Trophoblast cell (in vitro differentiated cells and primary cell): ENCODE results near the gene MUC5B.

ENCODE experiments used
- DNase-seq, 2 donors: peaks; one replicate each; pipeline ENCODE4 v3.0.0-alpha.2; 2016
- H2AFZ ChIP-seq: 2 replicates; pipeline ENCODE4 v1.6.1; 2013; ENCODE audit warnings: low read length, moderate library complexity, mild to moderate bottlenecking; ENCODE audit not compliant: insufficient read depth, poor library complexity
- H2AK5ac ChIP-seq: 2 replicates; pipeline ENCODE4 v1.6.1; 2013; ENCODE audit warnings: mild to moderate bottlenecking, low read length
- H2BK120ac ChIP-seq: 2 replicates; pipeline ENCODE4 v1.6.1; 2013; ENCODE audit warnings: low read length, mild to moderate bottlenecking, moderate library complexity; ENCODE audit not compliant: insufficient read depth, poor library complexity
- H2BK12ac ChIP-seq: 2 replicates; pipeline ENCODE4 v1.6.1; 2013; ENCODE audit warnings: mild to moderate bottlenecking, low read length, moderate library complexity
- H2BK5ac ChIP-seq: 2 replicates; pipeline ENCODE4 v1.6.1; 2013; ENCODE audit warnings: low read length, low read depth, moderate library complexity, mild to moderate bottlenecking; ENCODE audit not compliant: poor library complexity
- H3K14ac ChIP-seq: 2 replicates; pipeline ENCODE4 v1.6.1; 2013; ENCODE audit warnings: mild to moderate bottlenecking, low read length
- H3K18ac ChIP-seq: 2 replicates; pipeline ENCODE4 v1.6.1; 2013; ENCODE audit warnings: mild to moderate bottlenecking, low read length
- H3K23ac ChIP-seq: 2 replicates; pipeline ENCODE4 v1.6.1; 2013; ENCODE audit warnings: low read length
- H3K27ac ChIP-seq: 2 replicates; pipeline ENCODE4 v1.5.1; 2013; ENCODE audit warnings: low read depth, mild to moderate bottlenecking, inconsistent platforms, low read length, moderate library complexity
- H3K27me3 ChIP-seq: 2 replicates; pipeline ENCODE4 v1.6.1; 2013; ENCODE audit warnings: inconsistent platforms, mild to moderate bottlenecking, low read length, moderate library complexity; ENCODE audit not compliant: insufficient read depth
- H3K36me3 ChIP-seq, 2 experiments: 1 replicate in 1 of 2; 2 replicates in 1 of 2; pipeline ENCODE4 v1.6.1; 2013; ENCODE audit warnings: low read length in 2 of 2, mild to moderate bottlenecking in 2 of 2, moderate library complexity in 1 of 2; ENCODE audit not compliant: insufficient read depth in 2 of 2, control insufficient read depth in 1 of 2
- H3K4ac ChIP-seq: 2 replicates; pipeline ENCODE4 v1.6.1; 2013; ENCODE audit warnings: low read depth, mild to moderate bottlenecking, low read length, moderate library complexity
- H3K4me1 ChIP-seq, 2 experiments: 1 replicate in 1 of 2; 2 replicates in 1 of 2; pipeline ENCODE4 v1.6.1; 2013; ENCODE audit warnings: low read length in 2 of 2, mild to moderate bottlenecking in 2 of 2, moderate library complexity in 1 of 2; ENCODE audit not compliant: insufficient read depth in 2 of 2, control insufficient read depth in 1 of 2
- H3K4me2 ChIP-seq: 2 replicates; pipeline ENCODE4 v1.6.1; 2013; ENCODE audit warnings: inconsistent platforms, mild to moderate bottlenecking, low read length, moderate library complexity
- H3K4me3 ChIP-seq: 2 replicates; pipeline ENCODE4 v1.5.1; 2013; ENCODE audit warnings: mild to moderate bottlenecking, low read depth, low read length, inconsistent platforms
- H3K79me1 ChIP-seq: one replicate; pipeline ENCODE4 v1.6.1; 2013; ENCODE audit warnings: low read length
- H3K79me2 ChIP-seq: 2 replicates; pipeline ENCODE4 v1.6.1; 2013; ENCODE audit warnings: low read length, mild to moderate bottlenecking; ENCODE audit not compliant: control insufficient read depth, insufficient read depth, poor library complexity
- H3K9ac ChIP-seq: 2 replicates; pipeline ENCODE4 v1.6.1; 2013; ENCODE audit warnings: mild to moderate bottlenecking, low read length
- H3K9me3 ChIP-seq: 2 replicates; pipeline ENCODE4 v1.6.1; 2013; ENCODE audit warnings: low read depth, mild to moderate bottlenecking, control low read depth, inconsistent platforms, low read length; ENCODE audit not compliant: insufficient read depth
- H4K12ac ChIP-seq: 2 replicates; pipeline ENCODE4 v1.6.1; 2013; ENCODE audit warnings: low read depth, mild to moderate bottlenecking, low read length, moderate library complexity
- H4K8ac ChIP-seq: 2 replicates; pipeline ENCODE4 v1.6.1; 2013; ENCODE audit warnings: low read depth, mild to moderate bottlenecking, low read length, moderate library complexity
- H4K91ac ChIP-seq: one replicate; pipeline ENCODE4 v1.6.1; 2013; ENCODE audit warnings: low read depth, mild to moderate bottlenecking, low read length, moderate library complexity
- WGBS: extraction: QIAGEN DNeasy Blood & Tissue Kit; methylation state at CpG from one replicate; pipeline ENCODE4 v1.1.7; 2013; ENCODE audit warnings: missing lambda C conversion rate; ENCODE audit not compliant: insufficient read length, insufficient coverage; ENCODE audit errors: extremely low coverage; 5-methylcytosine and 5-hydroxymethylcytosine counted together

Gene MUC5B

GRCh38 chr11:1226226-1226985 is 3.5 kb downstream of the MUC5B start:
- no peak overlapping the region for H4K8ac ChIP-seq
- no peak overlapping the region for H4K12ac ChIP-seq
- H3K9me3 ChIP-seq, result peaks cover 5% of the 10 kb centered on the region
- H3K79me1 ChIP-seq, result no peaks in the 10 kb centered on the region
- no peak overlapping the region for H3K4me2 ChIP-seq
- no peak overlapping the region for H2AK5ac ChIP-seq
- H3K18ac ChIP-seq, result no peak overlapping the region
- no peaks in the 10 kb centered on the region for H3K36me3 ChIP-seq
- H3K23ac ChIP-seq, result no peak overlapping the region
- no CpG with 5 or more reads among the region's 41 CpGs for WGBS
- no peaks in the 10 kb centered on the region for H3K79me2 ChIP-seq
- H2AFZ ChIP-seq, result no peak overlapping the region
- H3K27ac ChIP-seq, result no peak overlapping the region
- H3K4me1 ChIP-seq, result no peaks in the 10 kb centered on the region
- DNase-seq, result no peak
- H2BK120ac ChIP-seq, result no peak overlapping the region
- no peak overlapping the region for H2BK5ac ChIP-seq
- H3K4me3 ChIP-seq, result no peak overlapping the region
- H4K91ac ChIP-seq, result no peak overlapping the region
- no peak overlapping the region for H3K9ac ChIP-seq
- H2BK12ac ChIP-seq, result no peak overlapping the region
- no peaks in the 10 kb centered on the region for H3K27me3 ChIP-seq
- H3K4ac ChIP-seq, result no peak overlapping the region
- no peak overlapping the region for H3K14ac ChIP-seq

- no peak overlapping the region for H2BK5ac ChIP-seq
- H2BK12ac ChIP-seq, result no peak overlapping the region
- H3K4ac ChIP-seq, result no peak overlapping the region
- no peak overlapping the region for H3K23ac ChIP-seq
- no CpG with 5 or more reads among the region's 23 CpGs for WGBS
- no peak overlapping the region for H4K8ac ChIP-seq
- H3K79me2 ChIP-seq, result no peaks in the 10 kb centered on the region
- no peak overlapping the region for H3K14ac ChIP-seq
- no peak overlapping the region for H4K12ac ChIP-seq
- DNase-seq, result peak in 1 of 2 donors; percentile 12
- no peak overlapping the region for H2AFZ ChIP-seq
- no peak overlapping the region for H2BK120ac ChIP-seq
- H3K9ac ChIP-seq, result no peak overlapping the region
- no peak overlapping the region for H3K4me3 ChIP-seq
- H3K27me3 ChIP-seq, result no peaks in the 10 kb centered on the region
- H3K27ac ChIP-seq, result no peak overlapping the region
- H4K91ac ChIP-seq, result no peak overlapping the region
- H3K79me1 ChIP-seq, result no peaks in the 10 kb centered on the region
- H3K36me3 ChIP-seq, result no peaks in the 10 kb centered on the region
- H2AK5ac ChIP-seq, result no peak overlapping the region
- H3K9me3 ChIP-seq, result peaks cover 5% of the 10 kb centered on the region
- no peak overlapping the region for H3K4me2 ChIP-seq
- no peaks in the 10 kb centered on the region for H3K4me1 ChIP-seq
- H3K18ac ChIP-seq, result no peak overlapping the region
Measured at GRCh38 chr11:1226986-1227550, 4.2 kb downstream of the MUC5B start.

GRCh38 chr11:1227551-1228100 is 4.8 kb downstream of the MUC5B start:
- no peaks in the 10 kb centered on the region for H3K79me1 ChIP-seq
- no peak overlapping the region for H2BK120ac ChIP-seq
- no peak overlapping the region for H3K14ac ChIP-seq
- H3K27me3 ChIP-seq, result no peaks in the 10 kb centered on the region
- H2BK12ac ChIP-seq, result no peak overlapping the region
- no peak overlapping the region for H4K12ac ChIP-seq
- H3K4ac ChIP-seq, result no peak overlapping the region
- H2AFZ ChIP-seq, result no peak overlapping the region
- H3K23ac ChIP-seq, result no peak overlapping the region
- no peak overlapping the region for H2AK5ac ChIP-seq
- H3K79me2 ChIP-seq, result no peaks in the 10 kb centered on the region
- H4K91ac ChIP-seq, result no peak overlapping the region
- no peak overlapping the region for H3K4me3 ChIP-seq
- H2BK5ac ChIP-seq, result no peak overlapping the region
- no CpG with 5 or more reads among the region's 23 CpGs for WGBS
- no peak overlapping the region for H3K18ac ChIP-seq
- peaks cover 5% of the 10 kb centered on the region for H3K9me3 ChIP-seq
- H3K4me2 ChIP-seq, result no peak overlapping the region
- H3K27ac ChIP-seq, result no peak overlapping the region
- H3K36me3 ChIP-seq, result no peaks in the 10 kb centered on the region
- no peak overlapping the region for H3K9ac ChIP-seq
- H3K4me1 ChIP-seq, result no peaks in the 10 kb centered on the region
- no peak for DNase-seq
- no peak overlapping the region for H4K8ac ChIP-seq

GRCh38 chr11:1228101-1228821 is 5.4 kb downstream of the MUC5B start:
- H3K9ac ChIP-seq, result no peak overlapping the region
- no peak overlapping the region for H4K12ac ChIP-seq
- H2BK120ac ChIP-seq, result no peak overlapping the region
- H2AK5ac ChIP-seq, result no peak overlapping the region
- no peak overlapping the region for H2BK5ac ChIP-seq
- no peak overlapping the region for H3K23ac ChIP-seq
- no peak overlapping the region for H2BK12ac ChIP-seq
- no peaks in the 10 kb centered on the region for H3K36me3 ChIP-seq
- H3K27me3 ChIP-seq, result no peaks in the 10 kb centered on the region
- H4K8ac ChIP-seq, result no peak overlapping the region
- H3K4ac ChIP-seq, result no peak overlapping the region
- DNase-seq, result no peak
- H3K79me2 ChIP-seq, result no peaks in the 10 kb centered on the region
- H3K79me1 ChIP-seq, result no peaks in the 10 kb centered on the region
- H4K91ac ChIP-seq, result no peak overlapping the region
- no CpG with 5 or more reads among the region's 31 CpGs for WGBS
- H2AFZ ChIP-seq, result no peak overlapping the region
- H3K27ac ChIP-seq, result no peak overlapping the region
- peaks cover 5% of the 10 kb centered on the region for H3K9me3 ChIP-seq
- H3K18ac ChIP-seq, result no peak overlapping the region
- H3K4me1 ChIP-seq, result no peaks in the 10 kb centered on the region
- no peak overlapping the region for H3K4me2 ChIP-seq
- no peak overlapping the region for H3K14ac ChIP-seq
- no peak overlapping the region for H3K4me3 ChIP-seq
